ENCODE results near the gene PANX1. TPM values are rescaled to one million over a fixed set of nuclear protein-coding genes. Genes with fewer than 3 reads are reported as not detected.

The PANX1 gene
- total RNA-seq, 2 donors from 2014 or later, result 12.3 to 15.7 TPM

DNA sequence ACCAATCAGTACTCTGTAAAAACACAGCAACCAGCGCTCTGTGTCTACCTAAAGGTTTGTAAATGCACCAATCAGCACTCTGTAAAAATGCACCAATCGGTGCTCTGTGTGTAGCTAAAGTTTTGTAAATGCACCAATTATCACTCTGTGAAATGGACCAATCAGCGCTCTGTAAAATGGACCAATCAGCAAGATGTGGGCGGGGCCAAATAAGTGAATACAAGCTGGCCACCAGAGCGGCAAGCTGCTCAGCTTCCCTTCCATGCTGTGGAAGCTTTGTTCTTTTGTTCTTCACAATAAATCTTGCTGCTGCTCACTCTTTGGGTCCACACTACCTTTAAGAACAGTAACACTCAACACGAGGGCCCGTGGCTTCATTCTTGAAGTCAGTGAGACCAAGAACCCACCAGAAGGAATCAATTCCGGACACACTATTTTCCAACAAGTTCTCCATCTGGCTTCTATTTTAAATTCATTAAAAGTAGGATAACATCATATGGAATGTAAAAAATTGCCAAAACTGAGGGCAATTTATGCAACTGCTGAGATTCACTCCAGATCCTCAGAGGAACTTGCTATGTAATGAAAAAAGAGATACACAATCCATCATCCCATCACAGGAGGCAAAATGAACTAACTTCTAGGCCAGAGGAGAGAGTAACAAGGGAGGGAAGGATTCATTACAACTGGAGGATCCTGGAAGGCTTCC is 3.1 kb upstream of the PANX1 start:
- no peaks in the 10 kb centered on the region for H3K36me3 ChIP-seq
- TF ChIP-seq, protein P1, sequence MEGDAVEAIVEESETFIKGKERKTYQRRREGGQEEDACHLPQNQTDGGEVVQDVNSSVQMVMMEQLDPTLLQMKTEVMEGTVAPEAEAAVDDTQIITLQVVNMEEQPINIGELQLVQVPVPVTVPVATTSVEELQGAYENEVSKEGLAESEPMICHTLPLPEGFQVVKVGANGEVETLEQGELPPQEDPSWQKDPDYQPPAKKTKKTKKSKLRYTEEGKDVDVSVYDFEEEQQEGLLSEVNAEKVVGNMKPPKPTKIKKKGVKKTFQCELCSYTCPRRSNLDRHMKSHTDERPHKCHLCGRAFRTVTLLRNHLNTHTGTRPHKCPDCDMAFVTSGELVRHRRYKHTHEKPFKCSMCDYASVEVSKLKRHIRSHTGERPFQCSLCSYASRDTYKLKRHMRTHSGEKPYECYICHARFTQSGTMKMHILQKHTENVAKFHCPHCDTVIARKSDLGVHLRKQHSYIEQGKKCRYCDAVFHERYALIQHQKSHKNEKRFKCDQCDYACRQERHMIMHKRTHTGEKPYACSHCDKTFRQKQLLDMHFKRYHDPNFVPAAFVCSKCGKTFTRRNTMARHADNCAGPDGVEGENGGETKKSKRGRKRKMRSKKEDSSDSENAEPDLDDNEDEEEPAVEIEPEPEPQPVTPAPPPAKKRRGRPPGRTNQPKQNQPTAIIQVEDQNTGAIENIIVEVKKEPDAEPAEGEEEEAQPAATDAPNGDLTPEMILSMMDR (IDR thresholded peaks at IDR 0.05), result no peak

DNA sequence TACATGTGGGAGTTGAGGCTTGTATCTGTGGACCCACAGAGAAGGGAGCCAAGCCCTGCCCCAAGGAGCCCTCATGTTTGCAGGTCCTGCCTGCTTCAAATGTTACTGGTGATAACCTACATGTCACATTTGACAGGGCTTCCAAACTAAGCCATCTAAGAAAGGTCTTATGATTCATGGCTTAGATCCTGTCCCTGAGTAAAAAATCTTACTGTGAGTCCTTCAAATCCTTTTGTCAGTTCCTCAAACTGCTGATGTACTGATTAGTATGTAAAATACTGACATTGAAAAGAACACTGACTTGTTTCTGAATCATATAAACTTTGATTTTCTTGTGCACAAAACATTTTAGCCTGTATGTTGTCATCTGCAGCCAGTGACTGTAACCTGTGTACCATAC is 1.0 kb upstream of the PANX1 start:
- Histone ChIP-seq H3K36me3 (no peaks in the 10 kb centered on the region), H3K27ac (peak overlapping the region in 1 of 2 donors; percentile 97), H3K9me3 (no peaks in the 10 kb centered on the region), H3K4me1 (peaks cover 0 to 38% of the 10 kb centered on the region in 2 donors), H3K27me3 (no peaks in the 10 kb centered on the region), H3K4me3 (peak overlapping the region in 1 of 2 donors; percentile 86)
- TF ChIP-seq, protein P1 (IDR thresholded peaks at IDR 0.05), result no peak
- no peak for DNase-seq (ENCODE audit: low spot score)

More for the DNA sequence above, 3.1 kb upstream of the PANX1 start:
- no peak for DNase-seq (ENCODE audit: low spot score)
- peaks cover 0 to 20% of the 10 kb centered on the region in 2 donors for H3K4me1 ChIP-seq
- H3K27ac ChIP-seq, result no peak overlapping the region
- no peak overlapping the region for H3K4me3 ChIP-seq
- no peaks in the 10 kb centered on the region for H3K27me3 ChIP-seq
- H3K9me3 ChIP-seq, result no peaks in the 10 kb centered on the region

DNA sequence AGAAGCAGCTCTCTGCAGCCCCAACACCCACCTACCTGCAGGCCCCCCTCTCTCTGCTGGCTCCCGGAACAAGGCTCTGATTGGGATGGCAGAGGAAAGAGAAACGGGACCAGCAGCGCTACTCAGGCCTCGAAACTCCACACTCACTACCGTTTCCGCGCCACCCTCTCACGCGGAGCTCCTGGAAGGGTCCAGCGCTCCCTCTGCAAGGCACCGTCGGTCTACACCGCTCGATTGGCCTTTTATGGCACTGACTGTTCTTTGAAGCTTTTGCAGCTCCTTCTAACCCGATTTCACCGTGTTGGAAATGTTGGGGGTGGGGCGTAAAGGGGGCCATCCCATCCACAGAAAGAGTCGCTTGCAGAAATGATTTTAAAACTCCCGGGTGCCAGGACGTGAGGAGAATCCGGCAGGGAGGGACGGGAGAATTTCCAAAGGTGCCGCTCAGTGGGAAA is 323 bp upstream of the PANX1 start:
- no peak for DNase-seq (ENCODE audit: low spot score)
- Histone ChIP-seq H3K27me3 (no peaks in the 10 kb centered on the region), H3K36me3 (no peaks in the 10 kb centered on the region), H3K4me1 (peaks cover 0 to 45% of the 10 kb centered on the region in 2 donors), H3K27ac (peak overlapping the region; percentile 94 to 97), H3K9me3 (no peaks in the 10 kb centered on the region), H3K4me3 (peak overlapping the region; percentile 86)
- TF ChIP-seq, protein P1 (IDR thresholded peaks at IDR 0.05), result no peak

DNA sequence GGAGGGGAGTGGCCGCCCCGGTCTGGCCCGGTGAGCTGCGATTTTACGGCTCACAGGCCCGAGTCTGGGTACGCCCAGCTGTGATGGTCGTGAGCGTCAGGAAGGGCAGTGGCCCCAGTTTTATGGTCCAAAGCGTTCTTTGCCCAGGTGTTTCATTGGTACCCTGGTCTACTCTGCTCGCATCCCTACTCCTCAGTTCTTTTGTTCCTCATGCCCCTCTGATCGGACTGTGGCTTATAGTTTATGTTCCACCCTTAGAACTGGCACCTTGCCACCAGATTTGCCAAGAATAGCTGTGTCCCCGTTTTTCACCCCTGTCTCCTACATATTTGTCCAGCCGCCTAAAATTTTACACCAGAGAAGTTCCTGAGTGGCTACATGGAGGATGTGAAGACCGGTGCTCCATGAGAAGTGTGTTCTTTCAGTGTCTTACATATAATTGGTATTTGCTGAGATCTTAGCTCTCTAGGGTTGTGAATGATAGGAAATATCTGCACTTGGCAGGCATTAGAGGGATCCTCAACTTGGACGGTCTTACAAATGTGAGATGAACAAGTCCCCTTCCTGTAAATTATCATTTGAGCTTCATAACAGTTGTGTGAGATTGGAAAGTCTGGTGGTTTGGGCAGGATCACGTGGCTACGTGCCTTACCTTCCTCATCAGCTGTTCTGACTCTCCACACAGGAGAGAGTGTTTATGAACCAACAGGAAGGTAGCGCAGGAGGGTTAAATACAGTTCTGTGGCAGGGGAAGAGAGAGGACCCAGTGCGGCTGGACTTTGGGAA is 1.1 kb downstream of the PANX1 start:
- TF ChIP-seq, protein P1 (IDR thresholded peaks at IDR 0.05), result no peak
- Histone ChIP-seq H3K27me3 (no peaks in the 10 kb centered on the region), H3K27ac (peak overlapping the region; percentile 94 to 97), H3K9me3 (no peaks in the 10 kb centered on the region), H3K36me3 (no peaks in the 10 kb centered on the region), H3K4me1 (peaks cover 0 to 59% of the 10 kb centered on the region in 2 donors), H3K4me3 (peak overlapping the region; percentile 86)
- DNase-seq (ENCODE audit: low spot score), result no peak

DNA sequence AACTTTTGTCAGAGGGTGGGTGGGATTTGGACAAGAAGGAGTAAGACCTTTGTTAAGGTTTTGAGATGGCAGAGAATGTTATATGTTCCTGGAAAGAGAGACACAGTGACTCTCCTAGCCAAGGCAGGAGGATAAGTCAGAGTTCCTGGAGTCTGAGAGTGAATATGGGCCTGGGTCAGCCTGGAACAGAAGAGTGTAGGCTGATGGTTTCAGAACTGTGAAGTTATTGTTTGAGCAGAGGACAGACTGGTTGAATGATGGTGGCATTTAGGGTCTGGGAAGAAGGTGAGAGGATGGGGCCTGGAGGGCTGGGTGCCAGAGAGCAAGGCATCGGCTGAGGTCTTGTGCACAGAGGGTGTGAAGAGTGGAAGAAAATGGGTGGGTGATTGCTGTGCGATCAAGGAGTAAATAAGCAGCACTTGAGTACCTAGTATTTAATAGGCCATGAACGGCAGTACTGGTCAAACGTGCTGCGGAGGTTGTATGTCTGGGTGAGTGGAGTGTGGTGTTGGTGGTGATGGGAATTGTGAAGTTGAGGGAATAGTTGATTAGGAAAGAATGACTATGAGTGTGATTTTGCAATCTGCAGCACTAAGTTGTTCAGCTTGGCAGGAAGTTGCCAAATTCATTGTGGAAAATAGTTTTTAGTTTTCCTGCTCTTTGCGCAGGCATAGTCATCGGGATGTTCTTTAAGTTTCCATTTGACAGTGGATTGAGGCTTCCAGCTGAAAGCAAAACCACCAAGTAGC is 1.8 kb downstream of the PANX1 start:
- no peaks in the 10 kb centered on the region for H3K36me3 ChIP-seq
- peak overlapping the region; percentile 86 for H3K4me3 ChIP-seq
- TF ChIP-seq, protein P1 (IDR thresholded peaks at IDR 0.05), result no peak
- H3K4me1 ChIP-seq, result peaks cover 0 to 67% of the 10 kb centered on the region in 2 donors
- H3K9me3 ChIP-seq, result no peaks in the 10 kb centered on the region
- H3K27me3 ChIP-seq, result no peaks in the 10 kb centered on the region
- DNase-seq (ENCODE audit: low spot score), result peak; percentile 83
- H3K27ac ChIP-seq, result peak overlapping the region; percentile 94 to 97

Measured in right atrium auricular region (tissue), 2 donors.